ENCODE results near the gene PCCA.

GRCh38 chr13:100520936-100521850, 432.3 kb downstream of the PCCA start:
- TF ChIP-seq GATA2 (IDR thresholded peaks at IDR 0.05; ENCODE audit: low read depth, low read length) (no peak), GATA3 (IDR thresholded peaks at IDR 0.05; ENCODE audit: low read depth, low read length) (no peak)

Measured in SH-SY5Y (cell line).